Stimulated activated CD4-positive, alpha-beta T cell treated with anti-CD3 and anti-CD28 coated beads, Interleukin-12 subunit alpha, Interleukin-12 subunit beta, amount 100 ng/mL, for 48 hours (primary cell): ENCODE results near the gene OR5A2.
"Not testable (repeated sequence)": the region's sequence is repeated elsewhere in the genome, so short reads cannot be mapped to it uniquely, and the experiment has no call there.

Source experiments
- DNase-seq, 3 donors: peaks; one replicate each; pipeline ENCODE4 v3.0.0-alpha.2; 2020; ENCODE audit warnings: low read depth in 2 of 3, low spot score in 1 of 3

The OR5A2 gene

GRCh38 chr11:59394186-59394585 is 32.0 kb downstream of the OR5A2 start:
- no peak for DNase-seq

GRCh38 chr11:59380263-59381059 is 45.8 kb downstream of the OR5A2 start:
- no peak for DNase-seq

- DNase-seq, result not testable (repeated sequence)
These were observed 53.9 kb downstream of the OR5A2 start for GRCh38 chr11:59372324-59372723.

DNA sequence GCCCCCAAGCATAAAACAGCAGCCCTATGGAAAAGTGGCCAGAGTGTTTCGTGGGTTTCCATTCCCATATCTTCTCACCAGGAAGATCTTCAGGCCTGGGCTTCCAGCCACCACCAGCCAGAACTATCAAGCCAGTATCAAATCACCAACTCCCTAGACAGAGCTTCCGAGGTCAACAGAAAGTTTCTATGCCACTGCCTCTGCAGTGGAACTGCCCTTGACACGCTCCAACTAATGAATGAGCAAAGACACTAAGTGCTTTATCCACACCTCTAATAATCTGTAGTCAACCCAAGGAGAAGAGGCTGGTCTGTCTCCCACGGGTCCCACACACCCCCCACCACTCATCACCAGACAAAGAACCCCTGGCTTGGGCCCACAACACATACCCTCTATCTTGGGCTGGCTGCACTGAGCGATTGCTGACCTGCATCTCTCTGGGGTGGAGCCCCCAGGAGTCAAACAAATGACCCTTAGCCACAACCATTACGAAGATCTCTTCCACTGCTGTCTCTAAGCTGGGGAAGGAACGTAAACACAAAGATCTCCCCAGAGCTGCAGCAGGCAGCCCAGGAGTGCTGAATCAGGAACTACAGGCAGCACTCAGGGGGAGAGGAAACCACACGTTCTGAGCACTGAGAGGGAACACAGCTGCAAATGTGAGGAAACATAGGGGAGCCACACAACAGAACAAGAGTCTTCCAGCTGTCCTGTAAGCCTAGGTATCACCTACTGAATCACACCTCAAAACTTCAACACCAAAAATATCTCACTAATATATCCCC is 57.8 kb downstream of the OR5A2 start:
- no peak for DNase-seq
